ENCODE results near the gene NDUFAF8. TPM values are rescaled to one million over a fixed set of nuclear protein-coding genes. Genes with fewer than 3 reads are reported as not detected.

Gene NDUFAF8
- total RNA-seq, 2 experiments from 2014 or later: 129 to 165 TPM

DNA sequence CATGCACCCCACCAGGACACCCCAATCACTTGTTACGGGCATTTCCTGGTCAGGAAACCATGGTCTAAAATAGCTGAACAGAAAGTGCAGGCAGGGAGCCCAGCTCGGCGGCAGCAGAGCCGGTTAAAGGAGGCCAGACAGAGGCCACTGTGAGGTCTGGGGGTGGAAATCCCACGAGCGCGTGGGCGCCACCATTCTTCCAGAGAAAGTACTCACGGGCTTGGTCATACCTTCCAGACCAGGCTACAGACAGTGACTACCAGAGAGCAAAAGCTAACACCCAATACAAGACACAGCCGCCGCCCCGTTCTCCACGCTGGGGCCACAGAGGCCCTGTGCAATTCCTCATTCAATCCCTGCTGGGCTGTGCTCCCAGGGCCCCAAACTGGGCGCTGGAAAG, 28.2 kb upstream of the NDUFAF8 start:
- intact Hi-C loops (cut with micrococcal nuclease; ENCODE audit: unreplicated experiment): no loop called here
- Histone ChIP-seq H3K79me2 (ENCODE audit: insufficient read depth, low read depth, low read length) (no peaks in the 10 kb centered on the region), H3K4me1 (ENCODE audit: insufficient read depth, low read length, poor library complexity, severe bottlenecking) (peaks cover 12% of the 10 kb centered on the region), H3K9me3 (ENCODE audit: low read length) (no peaks in the 10 kb centered on the region), H3K36me3 (ENCODE audit: insufficient read depth, low read length) (peaks cover 8% of the 10 kb centered on the region), H3K27ac (ENCODE audit: low read depth, low read length, poor library complexity, severe bottlenecking) (no peak overlapping the region), H3K9me2 (ENCODE audit: insufficient read depth, low read length) (no peaks in the 10 kb centered on the region), H2AFZ (ENCODE audit: low read length) (no peak overlapping the region), H4K20me1 (ENCODE audit: insufficient read depth, low read length) (no peaks in the 10 kb centered on the region), H3K4me2 (ENCODE audit: low read length) (no peak overlapping the region), H3K4me3 (ENCODE audit: low read depth, low read length, poor library complexity, severe bottlenecking) (no peak overlapping the region)
- CTCF ChIA-PET (ENCODE audit: unreplicated experiment): no interaction called here
- POLR2A ChIA-PET: no interaction called here
- DNase-seq (ENCODE audit: low spot score): no peak
- no peak for TF ChIP-seq EZH2phosphoT487 (IDR thresholded peaks at IDR 0.05; ENCODE audit: borderline replicate concordance, low read depth, low read length)
- TF ChIP-seq, protein P1, sequence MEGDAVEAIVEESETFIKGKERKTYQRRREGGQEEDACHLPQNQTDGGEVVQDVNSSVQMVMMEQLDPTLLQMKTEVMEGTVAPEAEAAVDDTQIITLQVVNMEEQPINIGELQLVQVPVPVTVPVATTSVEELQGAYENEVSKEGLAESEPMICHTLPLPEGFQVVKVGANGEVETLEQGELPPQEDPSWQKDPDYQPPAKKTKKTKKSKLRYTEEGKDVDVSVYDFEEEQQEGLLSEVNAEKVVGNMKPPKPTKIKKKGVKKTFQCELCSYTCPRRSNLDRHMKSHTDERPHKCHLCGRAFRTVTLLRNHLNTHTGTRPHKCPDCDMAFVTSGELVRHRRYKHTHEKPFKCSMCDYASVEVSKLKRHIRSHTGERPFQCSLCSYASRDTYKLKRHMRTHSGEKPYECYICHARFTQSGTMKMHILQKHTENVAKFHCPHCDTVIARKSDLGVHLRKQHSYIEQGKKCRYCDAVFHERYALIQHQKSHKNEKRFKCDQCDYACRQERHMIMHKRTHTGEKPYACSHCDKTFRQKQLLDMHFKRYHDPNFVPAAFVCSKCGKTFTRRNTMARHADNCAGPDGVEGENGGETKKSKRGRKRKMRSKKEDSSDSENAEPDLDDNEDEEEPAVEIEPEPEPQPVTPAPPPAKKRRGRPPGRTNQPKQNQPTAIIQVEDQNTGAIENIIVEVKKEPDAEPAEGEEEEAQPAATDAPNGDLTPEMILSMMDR (conservative IDR thresholded peaks at IDR 0.05; ENCODE audit: low read length): no peak
- BruUV-seq (replicated peaks): no TSS peak

DNA sequence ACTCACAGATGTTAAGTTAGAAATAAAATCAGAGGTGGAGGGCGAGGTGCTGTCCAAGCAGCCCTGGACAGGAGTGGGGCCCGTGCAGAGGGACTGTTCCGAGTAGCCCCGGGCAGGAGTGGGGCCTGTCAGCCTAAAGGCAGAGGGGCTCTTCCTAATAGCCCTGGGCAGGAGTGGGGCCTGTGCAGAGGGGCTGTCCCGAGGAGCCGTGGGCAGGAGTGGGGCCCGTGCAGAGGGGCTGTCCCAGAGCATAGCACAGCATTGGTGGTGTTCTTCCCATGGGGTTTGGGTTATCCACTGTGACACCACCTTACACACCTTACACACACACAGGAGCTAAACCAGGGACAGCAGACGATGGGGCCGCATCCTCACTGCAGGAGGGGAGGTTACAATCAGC, 26.8 kb upstream of the NDUFAF8 start:
- intact Hi-C loops (cut with micrococcal nuclease; ENCODE audit: unreplicated experiment): no loop called here
- H3K27ac ChIP-seq (ENCODE audit: low read depth, low read length, poor library complexity, severe bottlenecking): no peak overlapping the region
- no peaks in the 10 kb centered on the region for H4K20me1 ChIP-seq (ENCODE audit: insufficient read depth, low read length)
- H3K4me2 ChIP-seq (ENCODE audit: low read length): no peak overlapping the region
- no peak overlapping the region for H2AFZ ChIP-seq (ENCODE audit: low read length)
- TF ChIP-seq, protein P1 (conservative IDR thresholded peaks at IDR 0.05; ENCODE audit: low read length): no peak
- TF ChIP-seq EZH2phosphoT487 (IDR thresholded peaks at IDR 0.05; ENCODE audit: borderline replicate concordance, low read depth, low read length): no peak
- no peak overlapping the region for H3K4me3 ChIP-seq (ENCODE audit: low read depth, low read length, poor library complexity, severe bottlenecking)
- H3K36me3 ChIP-seq (ENCODE audit: insufficient read depth, low read length): no peaks in the 10 kb centered on the region
- peaks cover 5% of the 10 kb centered on the region for H3K4me1 ChIP-seq (ENCODE audit: insufficient read depth, low read length, poor library complexity, severe bottlenecking)
- no peaks in the 10 kb centered on the region for H3K79me2 ChIP-seq (ENCODE audit: insufficient read depth, low read depth, low read length)
- ChIA-PET POLR2A (no interaction called here), CTCF (ENCODE audit: unreplicated experiment) (no interaction called here)
- no peak for DNase-seq (ENCODE audit: low spot score)
- BruUV-seq (replicated peaks): no TSS peak
- no peaks in the 10 kb centered on the region for H3K9me3 ChIP-seq (ENCODE audit: low read length)
- no peaks in the 10 kb centered on the region for H3K9me2 ChIP-seq (ENCODE audit: insufficient read depth, low read length)

DNA sequence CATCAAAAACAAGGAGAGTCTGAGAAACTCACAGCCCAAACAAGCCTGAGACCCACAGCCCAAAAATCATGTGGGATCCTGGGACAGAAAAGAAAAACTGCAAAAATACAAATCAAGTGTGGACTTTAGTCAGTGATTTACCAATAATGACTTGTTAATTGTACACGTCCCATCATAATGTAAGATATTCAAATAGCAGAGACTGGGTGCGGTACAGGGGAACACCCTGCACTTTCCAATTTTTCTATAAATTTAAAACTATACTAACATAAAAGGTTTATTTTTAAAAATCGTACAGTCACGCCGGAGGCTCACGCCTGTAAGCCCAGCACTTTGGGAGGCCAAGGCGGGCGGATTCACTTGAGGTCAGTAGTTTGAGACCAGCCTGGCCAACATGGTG, 25.1 kb upstream of the NDUFAF8 start:
- H3K9me2 ChIP-seq (ENCODE audit: insufficient read depth, low read length): no peaks in the 10 kb centered on the region
- no peaks in the 10 kb centered on the region for H3K36me3 ChIP-seq (ENCODE audit: insufficient read depth, low read length)
- H3K4me3 ChIP-seq (ENCODE audit: low read depth, low read length, poor library complexity, severe bottlenecking): no peak overlapping the region
- BruUV-seq (replicated peaks): no TSS peak
- no peaks in the 10 kb centered on the region for H4K20me1 ChIP-seq (ENCODE audit: insufficient read depth, low read length)
- ChIA-PET CTCF (ENCODE audit: unreplicated experiment) (no interaction called here), POLR2A (no interaction called here)
- H3K27ac ChIP-seq (ENCODE audit: low read depth, low read length, poor library complexity, severe bottlenecking): no peak overlapping the region
- no peak overlapping the region for H3K4me2 ChIP-seq (ENCODE audit: low read length)
- H2AFZ ChIP-seq (ENCODE audit: low read length): no peak overlapping the region
- intact Hi-C loops (cut with micrococcal nuclease; ENCODE audit: unreplicated experiment): no loop called here
- TF ChIP-seq, protein P1 (conservative IDR thresholded peaks at IDR 0.05; ENCODE audit: low read length): no peak
- no peak for TF ChIP-seq EZH2phosphoT487 (IDR thresholded peaks at IDR 0.05; ENCODE audit: borderline replicate concordance, low read depth, low read length)
- H3K79me2 ChIP-seq (ENCODE audit: insufficient read depth, low read depth, low read length): no peaks in the 10 kb centered on the region
- DNase-seq (ENCODE audit: low spot score): no peak
- H3K4me1 ChIP-seq (ENCODE audit: insufficient read depth, low read length, poor library complexity, severe bottlenecking): no peaks in the 10 kb centered on the region
- no peaks in the 10 kb centered on the region for H3K9me3 ChIP-seq (ENCODE audit: low read length)
